MCF 10A (cell line): ENCODE data around the gene ZC3H7A. TPM values are rescaled to one million over a fixed set of nuclear protein-coding genes. Genes with fewer than 3 reads are reported as not detected.

Experiments used
- BruUV-seq: library from RNA; stranded (reverse); fragments of 400-500 nt; replicated peaks from 2 replicates; lab custom pipeline; 2021; lab: Mats Ljungman, UMichigan
- CTCF ChIA-PET: fragments of 300-600 bp; sonication (Branson Sonifier 250); formaldehyde crosslinking; extraction: SDS; loops from one replicate; lab custom pipeline; 2021; ENCODE audit warnings: antibody characterized with exemption, inconsistent platforms; lab: Yijun Ruan, JAX
- POLR2A ChIA-PET: fragments of 300-600, 350-650 bp; sonication (Branson Sonifier 250); formaldehyde crosslinking; extraction: SDS; loops from one replicate; lab custom pipeline; 2020; ENCODE audit warnings: antibody characterized with exemption, inconsistent platforms; lab: Yijun Ruan, JAX
- DNase-seq: peaks from one replicate; pipeline ENCODE4 v3.0.0-alpha.2; 2018; ENCODE audit not compliant: unreplicated experiment
- H3K27ac Mint-ChIP-seq: one replicate; pipeline ENCODE4 v1.8.0; 2022; ENCODE audit warnings: mild to moderate bottlenecking, low read depth, mixed read lengths; ENCODE audit not compliant: unreplicated experiment
- H3K27me3 Mint-ChIP-seq: one replicate; pipeline ENCODE4 v1.8.0; 2022; ENCODE audit warnings: mixed read lengths; ENCODE audit not compliant: insufficient read depth, unreplicated experiment
- H3K36me3 Mint-ChIP-seq: one replicate; pipeline ENCODE4 v1.8.0; 2022; ENCODE audit warnings: mild to moderate bottlenecking, moderate library complexity, mixed read lengths; ENCODE audit not compliant: insufficient read depth, unreplicated experiment
- H3K4me1 Mint-ChIP-seq: one replicate; pipeline ENCODE4 v1.8.0; 2022; ENCODE audit warnings: mixed read lengths; ENCODE audit not compliant: insufficient read depth, unreplicated experiment
- H3K4me3 Mint-ChIP-seq: one replicate; pipeline ENCODE4 v1.8.0; 2022; ENCODE audit warnings: mild to moderate bottlenecking, moderate library complexity, mixed read lengths; ENCODE audit not compliant: unreplicated experiment
- H3K9me3 Mint-ChIP-seq: one replicate; pipeline ENCODE4 v1.8.0; 2022; ENCODE audit warnings: mixed read lengths; ENCODE audit not compliant: unreplicated experiment
- CTCF ChIP-seq: fragments of 200-600 bp; IDR thresholded peaks from one replicate; pipeline ENCODE4 v1.8.0; 2022; ENCODE audit warnings: antibody characterized with exemption, mild to moderate bottlenecking; ENCODE audit not compliant: unreplicated experiment
- intact Hi-C: fragments of 100-400 bp; cut with micrococcal nuclease; formaldehyde crosslinking; loops from 2 replicates; pipeline ENCODE4 v1.14.1; 2022
- total RNA-seq: library from RNA; stranded (reverse); gene quantifications from 2 replicates; pipeline ENCODE4 v1.2.3, GENCODE V29; 2022

The ZC3H7A gene
- total RNA-seq, 1 experiment from 2014 or later: 66.9 TPM

GRCh38 chr16:11707679-11708197 lies 89.3 kb downstream of the ZC3H7A start:
- peaks cover 63% of the 10 kb centered on the region for H3K36me3 Mint-ChIP-seq
- no peaks in the 10 kb centered on the region for H3K27me3 Mint-ChIP-seq
- H3K4me3 Mint-ChIP-seq: no peak overlapping the region
- POLR2A ChIA-PET: interaction anchor here (0.7 kb wide), 1 partner anchor 363 kb away, joined by 3 read pairs; no protein-coding TSS in a partner anchor
- CTCF ChIA-PET: interaction anchor here (0.7 to 10.6 kb wide), 6 partner anchors 11 to 754 kb away, joined by 3 to 127 read pairs (median 4); no protein-coding TSS in a partner anchor
- H3K9me3 Mint-ChIP-seq: no peaks in the 10 kb centered on the region
- intact Hi-C loops: no loop called here
- no peak for DNase-seq
- no TSS peak for BruUV-seq
- no peak for TF ChIP-seq CTCF
- H3K27ac Mint-ChIP-seq: no peak overlapping the region
- H3K4me1 Mint-ChIP-seq: no peaks in the 10 kb centered on the region

- no TSS peak for BruUV-seq
- TF ChIP-seq CTCF: no peak
- POLR2A ChIA-PET: interaction anchor here (0.6 to 0.8 kb wide), 2 partner anchors 17 to 109 kb away, joined by 3 read pairs; no protein-coding TSS in a partner anchor
- H3K4me3 Mint-ChIP-seq: no peak overlapping the region
- intact Hi-C loops: no loop called here
- no peaks in the 10 kb centered on the region for H3K4me1 Mint-ChIP-seq
- no peaks in the 10 kb centered on the region for H3K27me3 Mint-ChIP-seq
- no peaks in the 10 kb centered on the region for H3K9me3 Mint-ChIP-seq
- peaks cover 62% of the 10 kb centered on the region for H3K36me3 Mint-ChIP-seq
- no peak for DNase-seq
- CTCF ChIA-PET: interaction anchor here (0.8 to 10.6 kb wide), 4 partner anchors 8 to 743 kb away, joined by 3 to 127 read pairs (median 10); no protein-coding TSS in a partner anchor
- H3K27ac Mint-ChIP-seq: no peak overlapping the region
These were observed 90.8 kb downstream of the ZC3H7A start for GRCh38 chr16:11706180-11706742.

GRCh38 chr16:11705311-11706025 lies 91.6 kb downstream of the ZC3H7A start:
- POLR2A ChIA-PET: no interaction called here
- no peak for DNase-seq
- H3K27me3 Mint-ChIP-seq: no peaks in the 10 kb centered on the region
- no peak overlapping the region for H3K27ac Mint-ChIP-seq
- CTCF ChIA-PET: interaction anchor here (0.8 to 2.2 kb wide), 3 partner anchors 9 to 742 kb away, joined by 3 to 16 read pairs (median 5); no protein-coding TSS in a partner anchor
- no TSS peak for BruUV-seq
- no peak overlapping the region for H3K4me3 Mint-ChIP-seq
- intact Hi-C loops: no loop called here
- peaks cover 5% of the 10 kb centered on the region for H3K4me1 Mint-ChIP-seq
- no peak for TF ChIP-seq CTCF
- peaks cover 64% of the 10 kb centered on the region for H3K36me3 Mint-ChIP-seq
- H3K9me3 Mint-ChIP-seq: no peaks in the 10 kb centered on the region

Other genes with a start within 250 kb of the ZC3H7A start
- 120 and 161 TPM in 2 replicates for gene LITAF, start 210.3 kb downstream of the ZC3H7A start, total RNA-seq
- 1.9 and 5.8 TPM in 2 replicates for gene SNN, start 128.8 kb downstream of the ZC3H7A start, total RNA-seq
- gene TXNDC11, start 54.4 kb downstream of the ZC3H7A start, total RNA-seq: 38.2 and 43.7 TPM in 2 replicates
- gene RSL1D1, start 54.3 kb upstream of the ZC3H7A start, total RNA-seq: 302 and 406 TPM in 2 replicates
- gene GSPT1, start 118.7 kb upstream of the ZC3H7A start, total RNA-seq: 163 and 199 TPM in 2 replicates
- 17.2 and 17.4 TPM in 2 replicates for gene NPIPB2, start 144.8 kb upstream of the ZC3H7A start, total RNA-seq
- gene TNFRSF17, start 168.0 kb upstream of the ZC3H7A start, total RNA-seq: not detected in 2 replicates
- gene SNX29, start 179.5 kb upstream of the ZC3H7A start, total RNA-seq: 12.0 and 13.6 TPM in 2 replicates